HG02884 (cell line): ENCODE results near the gene RNFT2.
"Not testable (repeated sequence)": the region's sequence is repeated elsewhere in the genome, so short reads cannot be mapped to it uniquely, and the experiment has no call there.

ENCODE experiments used
- ATAC-seq: cut with Tn5 transposase; IDR thresholded peaks from one replicate; pipeline ENCODE4 v1.9.1; 2021; ENCODE audit warnings: mild to moderate bottlenecking, moderate library complexity; ENCODE audit not compliant: unreplicated experiment

RNFT2 gene

GRCh38 chr12:116739381-116739887 is 1.3 kb downstream of the RNFT2 start:
- no peak for ATAC-seq

GRCh38 chr12:116742787-116743186 is 4.7 kb downstream of the RNFT2 start:
- not testable (repeated sequence) for ATAC-seq

GRCh38 chr12:116744766-116745165 is 6.7 kb downstream of the RNFT2 start:
- ATAC-seq: no peak

- no peak for ATAC-seq
Observed at GRCh38 chr12:116745554-116745953, 7.4 kb downstream of the RNFT2 start.

- ATAC-seq: no peak
Observed at GRCh38 chr12:116749884-116750283, 11.8 kb downstream of the RNFT2 start.

- ATAC-seq: no peak
Observed at GRCh38 chr12:116750298-116750697, 12.2 kb downstream of the RNFT2 start.

- not testable (repeated sequence) for ATAC-seq
Observed at GRCh38 chr12:116754097-116754496, 16.0 kb downstream of the RNFT2 start.

GRCh38 chr12:116754783-116755182 is 16.7 kb downstream of the RNFT2 start:
- not testable (repeated sequence) for ATAC-seq

GRCh38 chr12:116759783-116760621 is 21.9 kb downstream of the RNFT2 start:
- ATAC-seq: no peak

GRCh38 chr12:116760622-116761020 is 22.5 kb downstream of the RNFT2 start:
- ATAC-seq: no peak

GRCh38 chr12:116761499-116761898 is 23.4 kb downstream of the RNFT2 start:
- no peak for ATAC-seq

GRCh38 chr12:116765271-116765670 is 27.2 kb downstream of the RNFT2 start:
- no peak for ATAC-seq

- no peak for ATAC-seq
Observed at GRCh38 chr12:116766285-116766684, 28.2 kb downstream of the RNFT2 start.

GRCh38 chr12:116766746-116767145 is 28.6 kb downstream of the RNFT2 start:
- ATAC-seq: no peak

- ATAC-seq: no peak
Observed at GRCh38 chr12:116771651-116772050, 33.5 kb downstream of the RNFT2 start.

GRCh38 chr12:116773276-116773731 is 35.2 kb downstream of the RNFT2 start:
- ATAC-seq: no peak

- no peak for ATAC-seq
Observed at GRCh38 chr12:116774020-116774419, 35.9 kb downstream of the RNFT2 start.

- no peak for ATAC-seq
Observed at GRCh38 chr12:116777245-116777644, 39.1 kb downstream of the RNFT2 start.

GRCh38 chr12:116779597-116779996 is 41.5 kb downstream of the RNFT2 start:
- ATAC-seq: no peak

GRCh38 chr12:116780942-116781341 is 42.8 kb downstream of the RNFT2 start:
- ATAC-seq: no peak

GRCh38 chr12:116783525-116784237 is 45.6 kb downstream of the RNFT2 start:
- ATAC-seq: no peak

- ATAC-seq: no peak
Observed at GRCh38 chr12:116784238-116784612, 46.1 kb downstream of the RNFT2 start.
